Keratinocyte (primary cell): ENCODE data around the gene PLCG2. TPM values are rescaled to one million over a fixed set of nuclear protein-coding genes. Genes with fewer than 3 reads are reported as not detected.
A peak's percentile ranks its signal among the peaks of the same experiment; 100 is the strongest.

Source experiments
- DNase-seq: peaks from one replicate; pipeline ENCODE4 v3.0.0-alpha.2; 2011; ENCODE audit warnings: low read depth, missing footprints, low spot score
- FAIRE-seq: peaks from 2 replicates; lab custom pipeline; 2011; peaks lifted over from hg19 to GRCh38; lab: Jason Lieb, UNC
- H2AFZ ChIP-seq: 2 replicates; pipeline ENCODE4 v1.6.0; 2012; ENCODE audit warnings: low read length, control low read depth, inconsistent platforms; ENCODE audit not compliant: control insufficient read depth
- H3K27ac ChIP-seq: 2 replicates; pipeline ENCODE4 v1.5.1; 2011; ENCODE audit warnings: low read length; ENCODE audit not compliant: control insufficient read depth, insufficient read depth
- H3K27me3 ChIP-seq: 3 replicates; pipeline ENCODE4 v1.6.0; 2011; ENCODE audit warnings: low read length; ENCODE audit not compliant: control insufficient read depth, insufficient read depth; ENCODE audit errors: extremely low read depth
- H3K36me3 ChIP-seq, 2 experiments: 2 replicates in 1 of 2; 3 replicates in 1 of 2; pipeline ENCODE4 v1.5.1; 2011; ENCODE audit warnings: low read length in 2 of 2, mild to moderate bottlenecking in 1 of 2; ENCODE audit not compliant: control insufficient read depth in 2 of 2, insufficient read depth in 2 of 2; ENCODE audit errors: extremely low read depth in 1 of 2
- H3K4me1 ChIP-seq: 3 replicates; pipeline ENCODE4 v1.5.1; 2011; ENCODE audit warnings: low read length; ENCODE audit not compliant: control insufficient read depth, insufficient read depth; ENCODE audit errors: extremely low read depth
- H3K4me2 ChIP-seq: 3 replicates; pipeline ENCODE4 v1.6.0; 2011; ENCODE audit warnings: low read depth, low read length; ENCODE audit not compliant: control insufficient read depth, insufficient read depth; ENCODE audit errors: extremely low read depth
- H3K4me3 ChIP-seq, 3 experiments: fragments of 200-600 bp in 1 of 3; sonication (generic) in 1 of 3; 2 replicates in 2 of 3; 3 replicates in 1 of 3; pipeline ENCODE4 v1.5.1; 2011 to 2016; ENCODE audit warnings: low read length in 3 of 3, mild to moderate bottlenecking in 3 of 3, control low read depth in 2 of 3, inconsistent platforms in 1 of 3, low read depth in 1 of 3, mixed read lengths in 1 of 3, mixed run types in 1 of 3, moderate library complexity in 1 of 3; ENCODE audit not compliant: control insufficient read depth in 2 of 3, insufficient read depth in 2 of 3; ENCODE audit errors: extremely low read depth in 1 of 3
- H3K79me2 ChIP-seq: 2 replicates; pipeline ENCODE4 v1.6.0; 2012; ENCODE audit warnings: low read length; ENCODE audit not compliant: control insufficient read depth, insufficient read depth
- H3K9ac ChIP-seq: 3 replicates; pipeline ENCODE4 v1.6.0; 2011; ENCODE audit warnings: low read length; ENCODE audit not compliant: control insufficient read depth, insufficient read depth; ENCODE audit errors: extremely low read depth
- H3K9me1 ChIP-seq: 3 replicates; pipeline ENCODE4 v1.6.0; 2011; ENCODE audit warnings: low read length; ENCODE audit not compliant: control insufficient read depth, insufficient read depth; ENCODE audit errors: extremely low read depth
- H3K9me3 ChIP-seq: 2 replicates; pipeline ENCODE4 v1.5.1; 2012; ENCODE audit warnings: low read depth, low read length; ENCODE audit not compliant: control insufficient read depth
- H4K20me1 ChIP-seq: 3 replicates; pipeline ENCODE4 v1.6.0; 2011; ENCODE audit warnings: low read length; ENCODE audit not compliant: control insufficient read depth, insufficient read depth; ENCODE audit errors: extremely low read depth
- EZH2 ChIP-seq: IDR thresholded peaks from one replicate; pipeline ENCODE4 v1.6.1; 2012; ENCODE audit warnings: inconsistent platforms, mild to moderate bottlenecking, low read length, moderate library complexity
- dilution Hi-C: fragments of 300-500 bp; cut with MboI; formaldehyde crosslinking; loops from one replicate; pipeline ENCODE4 v1.7.0; 2020; ENCODE audit warnings: low sequenced_read_pairs; ENCODE audit not compliant: extremely low pct_ligation_motif_present
- polyA plus RNA-seq, 5 experiments: library from polyadenylated mRNA; depleted of rRNA in 3 of 5; stranded (reverse) in 3 of 5; stranded (forward) in 1 of 5; unstranded in 1 of 5; fragments of >200 nt; gene quantifications; 1 replicate in 1 of 5; 2 replicates in 3 of 5; 3 replicates in 1 of 5; pipeline versions ENCODE4 v1.2.1 to v1.2.3, GENCODE V29; 2011 to 2012; ENCODE audit warnings: missing spikeins in 2 of 5, low read depth in 1 of 5, low replicate concordance in 1 of 5
- TF ChIP-seq, protein P1 (sequence below), 3 experiments: IDR thresholded peaks in 1 of 3; conservative IDR thresholded peaks in 1 of 3; optimal IDR thresholded peaks in 1 of 3; 2 replicates in 2 of 3; 3 replicates in 1 of 3; pipeline versions ENCODE3 to v1.5.1; 2011; ENCODE audit warnings: low read length in 3 of 3, mild to moderate bottlenecking in 3 of 3, moderate library complexity in 2 of 3, control low read depth in 1 of 3, inconsistent platforms in 1 of 3; ENCODE audit not compliant: insufficient read depth in 2 of 3; ENCODE audit errors: extremely low read depth in 1 of 3

PLCG2 gene
- polyA plus RNA-seq, 1 donor (not counting 4 experiments of a cell fraction or from before 2014, with no cell fraction given), result 3.5 TPM

- no peak for TF ChIP-seq EZH2
- TF ChIP-seq, protein P1, sequence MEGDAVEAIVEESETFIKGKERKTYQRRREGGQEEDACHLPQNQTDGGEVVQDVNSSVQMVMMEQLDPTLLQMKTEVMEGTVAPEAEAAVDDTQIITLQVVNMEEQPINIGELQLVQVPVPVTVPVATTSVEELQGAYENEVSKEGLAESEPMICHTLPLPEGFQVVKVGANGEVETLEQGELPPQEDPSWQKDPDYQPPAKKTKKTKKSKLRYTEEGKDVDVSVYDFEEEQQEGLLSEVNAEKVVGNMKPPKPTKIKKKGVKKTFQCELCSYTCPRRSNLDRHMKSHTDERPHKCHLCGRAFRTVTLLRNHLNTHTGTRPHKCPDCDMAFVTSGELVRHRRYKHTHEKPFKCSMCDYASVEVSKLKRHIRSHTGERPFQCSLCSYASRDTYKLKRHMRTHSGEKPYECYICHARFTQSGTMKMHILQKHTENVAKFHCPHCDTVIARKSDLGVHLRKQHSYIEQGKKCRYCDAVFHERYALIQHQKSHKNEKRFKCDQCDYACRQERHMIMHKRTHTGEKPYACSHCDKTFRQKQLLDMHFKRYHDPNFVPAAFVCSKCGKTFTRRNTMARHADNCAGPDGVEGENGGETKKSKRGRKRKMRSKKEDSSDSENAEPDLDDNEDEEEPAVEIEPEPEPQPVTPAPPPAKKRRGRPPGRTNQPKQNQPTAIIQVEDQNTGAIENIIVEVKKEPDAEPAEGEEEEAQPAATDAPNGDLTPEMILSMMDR (optimal IDR thresholded peaks at IDR 0.05 in 1 of 3, IDR thresholded peaks at IDR 0.05 in 1 of 3, conservative IDR thresholded peaks at IDR 0.05 in 1 of 3; ENCODE audit: extremely low read depth in 1 of 3, insufficient read depth in 2 of 3, low read length in 3 of 3), result no peak
- Histone ChIP-seq H3K4me1 (peaks cover 8% of the 10 kb centered on the region), H3K9ac (no peak overlapping the region), H4K20me1 (no peaks in the 10 kb centered on the region), H3K36me3 (no peaks in the 10 kb centered on the region), H3K79me2 (no peaks in the 10 kb centered on the region), H3K4me2 (peak overlapping the region; percentile 25), H3K27me3 (no peaks in the 10 kb centered on the region), H3K4me3 (no peak overlapping the region), H3K9me3 (no peaks in the 10 kb centered on the region), H3K9me1 (no peaks in the 10 kb centered on the region), H2AFZ (peak overlapping the region; percentile 78), H3K27ac (peak overlapping the region; percentile 10)
- DNase-seq (peak; percentile 26), FAIRE-seq (no peak)
- dilution Hi-C loops, result no loop called here
Measured at GRCh38 chr16:81928975-81929374, 149.9 kb downstream of the PLCG2 start.

- Histone ChIP-seq H3K79me2 (no peaks in the 10 kb centered on the region), H3K9ac (no peak overlapping the region), H3K9me1 (no peaks in the 10 kb centered on the region), H3K9me3 (no peaks in the 10 kb centered on the region), H3K4me3 (no peak overlapping the region), H3K36me3 (no peaks in the 10 kb centered on the region), H4K20me1 (no peaks in the 10 kb centered on the region), H3K27ac (no peak overlapping the region), H3K4me1 (peaks cover 8% of the 10 kb centered on the region), H3K27me3 (no peaks in the 10 kb centered on the region), H2AFZ (no peak overlapping the region), H3K4me2 (no peak overlapping the region)
- FAIRE-seq (no peak), DNase-seq (no peak)
- TF ChIP-seq EZH2, result no peak
- TF ChIP-seq, protein P1 (optimal IDR thresholded peaks at IDR 0.05 in 1 of 3, IDR thresholded peaks at IDR 0.05 in 1 of 3, conservative IDR thresholded peaks at IDR 0.05 in 1 of 3; ENCODE audit: extremely low read depth in 1 of 3, insufficient read depth in 2 of 3, low read length in 3 of 3), result no peak
- dilution Hi-C loops, result no loop called here
Measured at GRCh38 chr16:81929841-81930240, 150.8 kb downstream of the PLCG2 start.
